ENCODE measurements around the gene TP53INP2.

TP53INP2 gene

DNA sequence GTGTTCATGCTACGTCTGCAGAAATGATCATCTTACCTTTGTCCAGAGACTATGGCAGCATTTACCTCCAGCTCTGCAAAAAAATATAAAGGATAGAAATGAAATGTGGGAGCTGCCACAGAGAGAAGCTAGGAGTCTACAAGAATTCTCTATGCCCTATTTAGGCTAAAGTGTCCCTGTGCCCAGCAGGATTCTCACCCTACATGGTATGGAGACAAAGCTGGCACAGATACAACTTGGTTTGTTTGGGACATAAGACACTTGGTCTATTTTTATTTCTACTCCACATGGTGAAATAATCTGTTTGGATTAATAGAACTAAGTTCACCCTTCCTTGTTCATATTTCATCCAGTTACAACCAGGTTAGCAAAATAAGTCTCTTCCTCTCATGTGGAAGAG is 28.4 kb downstream of the TP53INP2 start:
- no peak for DNase-seq

DNA sequence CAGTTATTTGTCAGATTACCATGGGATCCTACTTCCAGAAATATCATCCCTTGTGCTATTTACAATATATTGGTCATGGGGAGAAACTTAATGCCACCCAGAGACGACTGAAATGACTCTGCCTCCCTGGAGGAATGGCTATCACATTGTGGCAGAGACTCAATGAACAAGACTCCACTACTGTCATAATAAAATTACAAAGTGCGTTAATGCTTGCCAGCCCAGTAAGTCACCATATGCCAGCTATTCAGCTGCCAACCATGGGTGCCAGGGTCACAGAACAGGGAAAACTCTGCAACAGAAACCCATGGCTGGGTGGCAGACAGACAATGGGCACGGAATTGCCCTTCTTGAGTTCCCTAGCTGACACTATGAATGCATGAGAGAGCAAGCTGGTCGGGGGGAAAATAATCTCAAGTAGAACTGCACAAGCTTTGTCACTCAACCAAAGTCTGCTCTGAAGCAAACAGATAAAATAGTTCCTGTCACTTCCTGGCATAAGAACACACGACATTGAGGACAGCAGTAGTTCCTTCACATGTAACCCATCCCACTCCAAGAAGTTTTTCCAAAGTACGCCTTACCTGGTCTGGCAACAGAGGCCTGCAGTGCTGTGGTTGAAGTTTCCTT is 32.1 kb downstream of the TP53INP2 start:
- DNase-seq: no peak

DNA sequence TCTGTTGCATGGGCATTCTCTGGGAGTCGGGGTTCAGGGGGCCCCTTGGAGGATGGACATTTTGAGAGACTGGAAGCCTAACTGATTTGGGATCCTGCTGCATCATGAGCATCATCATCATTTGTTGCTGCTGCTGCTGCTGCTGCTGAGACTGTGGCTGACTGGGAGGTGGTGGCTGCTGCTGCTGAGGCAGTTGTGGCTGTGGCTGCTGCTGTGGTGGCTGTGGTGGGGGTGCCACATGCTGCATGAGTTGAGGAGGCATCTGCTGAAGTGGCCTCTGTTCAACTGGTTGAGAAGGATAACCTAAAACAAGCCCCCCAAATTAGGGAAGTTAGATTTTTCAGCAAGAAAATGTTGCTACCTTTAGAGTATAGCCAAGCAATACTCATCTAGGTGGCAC is 38.9 kb downstream of the TP53INP2 start:
- no peak for DNase-seq

DNA sequence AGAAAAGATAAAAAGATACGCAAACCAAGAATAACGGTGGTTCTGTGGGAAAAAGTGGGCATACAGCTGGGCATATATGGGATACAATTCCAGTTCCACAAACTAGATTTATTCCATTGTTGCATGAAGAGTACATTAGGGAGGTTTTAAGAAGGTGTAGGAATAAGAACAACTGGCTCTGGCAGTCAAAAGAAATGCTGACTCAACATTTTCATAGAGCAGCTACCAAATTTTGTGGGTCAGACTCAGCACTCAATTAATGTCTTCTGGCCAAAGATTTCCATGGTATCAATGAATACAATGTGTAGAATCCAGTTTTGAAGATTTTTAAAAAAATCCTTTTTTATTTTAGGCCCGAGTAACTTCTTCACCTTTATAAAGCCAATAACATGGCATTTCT is 40.2 kb downstream of the TP53INP2 start:
- no peak for DNase-seq

DNA sequence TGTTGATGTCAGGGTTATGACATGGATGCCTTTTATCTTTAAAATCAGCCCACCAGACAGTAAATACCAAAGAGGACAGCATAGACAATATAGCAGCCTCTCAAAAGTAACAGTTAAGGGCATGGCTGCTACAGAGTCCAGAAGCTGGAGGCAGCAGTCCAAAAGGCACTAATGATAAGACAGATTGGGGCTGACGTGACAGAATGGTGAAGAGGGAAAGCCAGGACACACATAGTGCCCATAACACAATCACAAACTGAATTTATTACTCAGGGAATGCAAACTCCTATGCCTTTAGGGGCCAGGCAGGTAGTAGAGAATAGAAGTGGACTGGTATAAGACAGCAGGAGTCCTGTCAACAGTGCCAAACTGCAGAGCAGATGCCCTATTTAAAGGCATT is 40.7 kb downstream of the TP53INP2 start:
- no peak for DNase-seq

DNA sequence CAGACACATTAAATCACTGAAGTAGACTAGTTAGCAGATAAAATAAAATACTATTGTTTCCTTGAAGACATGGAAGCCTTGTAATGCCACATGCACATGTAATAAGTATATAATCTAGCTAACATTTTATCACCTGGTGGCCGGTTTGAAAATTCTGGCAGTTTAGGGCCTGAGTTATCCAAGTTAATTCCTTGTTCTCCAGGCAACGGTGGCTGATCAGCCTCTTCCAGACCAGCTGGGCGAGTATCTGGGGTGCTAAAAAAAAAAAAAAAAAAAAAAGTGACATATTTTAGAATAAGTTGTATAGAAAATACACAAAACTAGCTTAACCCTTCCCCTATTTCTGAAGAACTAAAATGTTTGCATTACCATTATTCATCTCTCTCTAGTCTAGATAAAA is 42.5 kb downstream of the TP53INP2 start:
- DNase-seq: no peak

DNA sequence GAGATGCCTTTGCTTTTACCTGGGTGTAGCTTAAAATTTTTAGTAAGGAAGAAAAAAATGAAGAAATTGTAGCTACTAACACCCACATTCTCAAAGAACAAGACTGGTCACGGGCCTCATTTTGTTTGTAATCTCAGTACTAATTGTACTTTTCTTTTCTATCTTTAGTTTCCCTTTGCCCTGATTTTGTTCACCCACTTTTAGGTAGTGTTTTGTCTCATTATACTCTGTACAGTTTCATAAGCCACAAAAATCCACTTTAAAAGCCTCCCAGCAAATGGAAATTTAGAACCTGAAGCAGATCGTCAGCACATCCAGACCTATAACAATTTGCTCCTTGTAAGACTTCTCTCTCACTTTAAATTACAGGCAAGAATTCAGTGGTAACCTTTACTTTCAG is 43.3 kb downstream of the TP53INP2 start:
- DNase-seq: no peak

DNA sequence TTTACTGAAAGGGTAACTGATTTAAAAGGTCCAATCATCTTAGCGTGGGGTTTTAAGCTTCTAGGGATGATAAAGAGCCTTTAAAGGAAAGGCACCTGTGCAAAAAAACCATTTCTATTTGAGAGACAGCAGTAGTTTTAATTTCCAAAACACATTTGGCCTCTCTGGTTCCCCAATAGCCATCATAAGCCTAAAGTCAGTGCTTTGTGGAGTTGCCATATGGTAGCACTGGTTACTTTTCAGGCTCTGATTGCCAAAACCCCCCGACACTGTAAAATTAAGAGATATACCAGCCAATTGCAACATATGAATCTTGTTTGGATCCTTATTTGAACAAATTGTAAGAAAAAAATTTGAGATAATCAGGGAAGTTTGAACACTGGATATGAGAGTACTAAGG is 44.6 kb downstream of the TP53INP2 start:
- DNase-seq: no peak

DNA sequence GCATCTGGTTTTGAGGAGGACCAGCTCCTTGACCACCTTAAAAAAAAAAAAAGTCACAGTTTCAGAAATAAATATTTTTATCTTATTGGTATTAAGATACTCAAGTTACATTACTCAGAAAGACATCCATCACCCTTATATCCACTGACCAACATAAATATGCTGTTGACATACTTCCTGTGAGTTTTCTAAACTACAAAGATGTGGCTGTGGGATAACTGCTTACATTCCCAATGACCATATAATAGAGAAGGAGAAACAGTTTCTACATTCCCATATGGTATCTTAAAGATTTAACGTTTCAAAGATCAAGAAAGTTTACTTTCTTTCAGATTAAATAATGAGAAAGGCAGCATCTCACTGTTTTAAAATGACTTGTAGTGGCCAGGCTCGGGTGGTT is 46.3 kb downstream of the TP53INP2 start:
- no peak for DNase-seq

DNA sequence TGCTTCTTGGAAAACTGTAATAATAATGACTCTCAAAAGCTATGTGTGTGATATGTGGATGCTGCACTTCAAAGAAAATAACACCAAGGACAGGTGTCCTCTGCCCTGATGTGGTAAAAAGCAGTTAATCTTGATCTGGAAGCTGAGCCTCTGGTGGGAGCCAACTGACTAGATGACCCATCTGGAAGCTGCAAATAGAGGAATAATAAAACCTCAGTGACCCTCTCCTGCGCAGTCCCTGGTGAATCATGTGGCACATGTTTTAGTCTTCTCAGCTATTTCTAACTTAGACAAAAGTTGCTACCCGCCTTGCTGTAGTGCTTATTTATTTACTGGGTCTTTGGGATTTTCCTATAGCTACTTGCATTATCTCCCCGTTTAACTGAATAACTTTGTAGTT is 47.3 kb downstream of the TP53INP2 start:
- no peak for DNase-seq

DNA sequence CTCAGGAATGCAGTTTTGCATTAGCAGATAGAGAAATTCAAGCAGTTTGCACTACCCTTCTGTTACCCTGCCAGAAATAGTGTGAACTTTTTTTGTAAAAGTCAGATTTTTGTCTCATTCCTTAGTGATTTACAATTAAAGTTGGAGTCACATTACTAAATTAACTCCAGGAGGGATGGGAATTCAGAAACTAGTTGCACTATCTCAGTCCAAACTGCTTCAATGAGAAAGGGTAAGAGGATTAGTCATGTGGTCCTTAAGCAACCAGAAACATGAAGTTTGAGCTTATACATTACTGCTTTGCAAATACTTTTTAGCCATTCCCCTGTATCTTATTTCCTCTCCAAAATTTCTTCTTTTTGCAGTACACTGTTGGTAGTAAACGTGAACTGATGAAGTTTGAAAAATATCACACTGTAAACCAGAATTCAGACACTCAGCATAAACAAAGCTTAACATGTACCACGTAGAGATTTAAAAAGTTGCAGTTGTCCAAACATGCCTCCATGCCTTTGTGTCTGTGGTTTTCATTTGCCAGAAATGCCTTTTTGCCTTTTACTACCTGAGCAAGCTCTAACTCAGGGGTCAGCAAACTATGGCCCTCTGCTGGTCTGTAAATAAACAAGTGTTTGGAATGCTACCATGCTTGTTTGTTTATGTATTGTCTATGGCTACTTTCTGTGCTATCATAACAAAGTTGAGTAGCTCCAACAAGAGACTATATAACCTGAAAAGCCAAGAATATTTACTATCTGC is 49.7 kb downstream of the TP53INP2 start:
- no peak for DNase-seq

DNA sequence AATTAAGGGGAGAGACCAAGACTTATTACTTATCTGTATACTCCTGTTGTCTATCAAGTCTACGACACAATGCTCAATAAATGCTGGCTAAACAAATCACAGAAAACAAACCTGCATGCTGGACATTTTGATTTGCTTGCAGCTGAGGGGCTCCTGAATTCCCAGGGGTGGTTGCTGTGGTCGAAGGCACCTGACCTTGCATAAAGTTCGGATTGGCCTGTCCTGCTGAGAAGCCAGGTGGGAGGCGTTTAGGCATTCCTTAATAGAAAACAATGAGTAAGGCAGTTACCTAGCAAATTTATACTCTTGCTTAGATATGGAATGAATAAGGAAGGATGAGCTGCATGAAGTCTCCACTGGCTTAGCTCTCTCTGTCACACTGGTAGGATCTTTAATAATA is 50.5 kb downstream of the TP53INP2 start:
- DNase-seq: no peak

DNA sequence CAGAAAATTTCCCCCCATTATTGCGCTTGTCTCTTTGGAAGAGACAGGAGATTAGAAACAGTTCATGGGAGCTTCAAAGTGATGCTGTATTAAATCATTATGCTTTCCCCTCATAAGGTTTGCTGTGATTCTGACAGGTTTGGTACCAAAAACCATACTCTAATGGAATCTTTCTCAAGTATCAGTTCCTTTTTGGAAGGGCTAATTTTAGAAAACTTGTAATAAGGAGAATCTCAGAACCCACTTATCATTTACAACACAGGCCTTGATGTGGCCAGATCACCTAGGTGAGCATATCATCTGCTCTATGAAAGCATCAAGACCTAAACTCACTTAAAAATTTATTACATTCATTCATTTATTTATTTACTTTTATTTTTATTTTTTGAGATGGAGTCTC is 51.2 kb downstream of the TP53INP2 start:
- DNase-seq: no peak

DNA sequence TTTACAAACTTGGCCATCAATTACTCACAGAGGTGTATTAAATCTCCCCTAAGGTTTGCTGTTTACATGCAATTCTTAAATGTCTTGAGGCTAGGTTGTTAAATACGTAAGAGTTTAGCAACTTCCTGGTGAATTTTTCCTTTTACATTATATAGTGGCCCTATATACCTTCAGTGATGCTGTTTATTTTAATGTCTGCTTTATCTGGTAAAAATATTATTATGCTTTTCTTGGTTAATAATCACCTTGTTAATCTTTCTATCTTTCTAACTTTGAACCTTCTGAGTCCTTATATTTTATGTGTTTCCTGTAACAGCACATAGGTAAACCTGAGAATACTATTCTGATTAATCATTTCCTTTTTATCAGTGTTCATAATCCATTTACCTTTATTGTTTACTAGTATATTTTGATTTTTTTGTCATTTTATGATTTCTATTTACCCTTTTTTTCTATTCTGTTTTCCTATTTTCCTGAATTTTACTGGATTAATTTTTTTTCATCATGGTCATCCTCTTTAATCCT is 57.9 kb downstream of the TP53INP2 start:
- DNase-seq: no peak

Measured in activated T-cell treated with anti-CD3 and anti-CD28 coated beads, Interleukin-2, amount 50 U/mL, for 48 hours (primary cell).